Peyer's patch (tissue), 4 donors: ENCODE results near the gene CIB1. TPM values are rescaled to one million over a fixed set of nuclear protein-coding genes. Genes with fewer than 3 reads are reported as not detected.

Experiments used
- DNase-seq, 3 donors: peaks; one replicate each; pipeline ENCODE4 v3.0.0-alpha.2; 2017 to 2019
- H3K27ac ChIP-seq, 4 donors: fragments of 200-600 bp; sonication (generic); one replicate each; pipeline ENCODE4 v1.5.1; 2016 to 2019
- H3K27me3 ChIP-seq, 2 donors: fragments of 200-600 bp; sonication (generic); one replicate each; pipeline ENCODE4 v1.5.1; 2019
- H3K36me3 ChIP-seq, 3 donors: fragments of 200-600 bp; sonication (generic); one replicate each; pipeline ENCODE4 v1.5.1; 2016 to 2019
- H3K4me1 ChIP-seq, 4 donors: fragments of 200-600 bp; sonication (generic); one replicate each; pipeline ENCODE4 v1.5.1; 2016 to 2019
- H3K4me3 ChIP-seq, 4 donors: fragments of 200-600 bp; sonication (generic); 1 replicate in 3 of 4; 2 replicates in 1 of 4; pipeline ENCODE4 v1.5.1; 2016 to 2019; ENCODE audit warnings: mild to moderate bottlenecking in 1 of 4
- H3K9me3 ChIP-seq, 4 donors: fragments of 200-600 bp; sonication (generic); one replicate each; pipeline ENCODE4 v1.5.1; 2016 to 2019; ENCODE audit warnings: mild to moderate bottlenecking in 1 of 4
- CTCF ChIP-seq, 6 experiments: fragments of 450-650 bp in 4 of 6; fragments of 200-600 bp in 2 of 6; sonication (generic) in 1 of 6; IDR thresholded peaks; one replicate each; pipeline ENCODE4 v1.5.1; 2017 to 2019; ENCODE audit warnings: antibody characterized with exemption in 6 of 6, mild to moderate bottlenecking in 3 of 6, moderate library complexity in 1 of 6
- POLR2A ChIP-seq, 2 donors: fragments of 450-650 bp; IDR thresholded peaks; one replicate each; pipeline ENCODE4 v1.5.1; 2017; ENCODE audit warnings: antibody characterized with exemption in 2 of 2, mild to moderate bottlenecking in 2 of 2, moderate library complexity in 2 of 2
- total RNA-seq, 4 donors: library from RNA; depleted of rRNA; stranded (reverse); fragments of >200 nt; gene quantifications; one replicate each; pipeline ENCODE4 v1.1.0, GENCODE V29; 2016

The CIB1 gene
- total RNA-seq, 4 donors from 2014 or later, result 71.0 to 166 (median 130) TPM

DNA sequence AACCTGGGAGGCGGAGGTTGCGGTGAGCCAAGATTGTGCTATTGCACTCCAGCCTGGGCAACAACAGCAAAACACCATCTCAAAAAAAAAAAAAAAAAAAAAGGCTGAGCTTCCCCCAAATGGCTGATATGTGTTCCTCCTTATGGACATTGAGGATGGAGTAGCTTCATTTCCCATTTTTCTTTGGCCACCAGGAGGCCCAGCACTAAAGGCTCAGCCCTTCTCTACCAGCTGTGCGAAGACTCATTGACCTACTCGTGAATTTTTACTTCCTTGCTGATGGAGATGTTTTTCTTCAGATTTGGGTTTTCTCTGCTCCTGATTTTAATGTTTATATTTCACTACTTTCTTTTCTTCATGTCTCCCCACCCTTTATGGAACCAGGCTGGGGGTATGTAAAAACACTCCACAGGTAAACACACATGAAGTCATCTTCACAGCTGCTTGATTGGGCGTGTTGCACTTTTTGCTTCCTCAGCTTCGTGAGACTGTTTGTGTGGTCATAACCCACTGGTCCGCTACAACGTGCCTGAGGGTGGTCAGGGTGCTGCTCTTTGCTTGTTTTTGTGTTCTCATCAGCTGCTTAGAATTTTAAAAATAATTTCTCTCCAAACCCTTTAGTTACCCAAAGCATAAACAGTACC, 19.1 kb downstream of the CIB1 start:
- Histone ChIP-seq H3K27ac (peak overlapping the region; percentile 78 to 99 (median 90)), H3K36me3 (peaks cover 0 to 26% (median 0%) of the 10 kb centered on the region in 3 donors), H3K4me1 (peaks cover 13 to 54% (median 23%) of the 10 kb centered on the region in 4 donors), H3K9me3 (no peaks in the 10 kb centered on the region), H3K4me3 (no peak overlapping the region), H3K27me3 (no peaks in the 10 kb centered on the region)
- peak in 2 of 3 donors; percentile 70 to 73 for DNase-seq
- TF ChIP-seq POLR2A (IDR thresholded peaks at IDR 0.05), result no peak
- peak in 4 of 6 experiments; percentile 16 to 45 (median 40) for TF ChIP-seq CTCF (IDR thresholded peaks at IDR 0.05)

DNA sequence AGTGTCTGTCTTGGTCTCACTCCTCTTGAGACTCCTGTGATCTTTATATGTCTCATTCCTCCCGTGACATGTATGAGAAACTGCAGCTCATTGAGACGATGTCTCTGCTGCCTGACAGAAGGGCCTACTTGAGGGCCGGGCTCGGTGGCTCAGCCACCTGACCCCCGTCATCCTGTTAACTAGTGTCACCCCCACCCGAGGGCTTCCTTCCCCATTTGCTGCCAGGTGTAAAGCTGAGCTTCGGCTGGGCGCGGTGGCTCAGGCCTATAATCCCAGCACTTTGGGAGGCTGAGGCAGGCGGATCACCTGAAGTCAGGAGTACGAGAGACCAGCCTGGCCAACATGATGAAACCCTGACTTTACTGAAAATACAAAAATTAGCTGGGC, 19.9 kb downstream of the CIB1 start:
- H3K27me3 ChIP-seq, result no peaks in the 10 kb centered on the region
- peak in 2 of 3 donors; percentile 89 for DNase-seq
- peak overlapping the region; percentile 78 to 99 (median 90) for H3K27ac ChIP-seq
- TF ChIP-seq POLR2A (IDR thresholded peaks at IDR 0.05), result no peak
- TF ChIP-seq CTCF (IDR thresholded peaks at IDR 0.05), result no peak
- no peak overlapping the region for H3K4me3 ChIP-seq
- H3K9me3 ChIP-seq, result no peaks in the 10 kb centered on the region
- H3K4me1 ChIP-seq, result peaks cover 13 to 60% (median 23%) of the 10 kb centered on the region in 4 donors
- H3K36me3 ChIP-seq, result peaks cover 0 to 34% (median 0%) of the 10 kb centered on the region in 3 donors

GRCh38 chr15:90213122-90213817, 20.5 kb downstream of the CIB1 start:
- Histone ChIP-seq H3K27ac (peak overlapping the region; percentile 78 to 99 (median 90)), H3K27me3 (no peaks in the 10 kb centered on the region), H3K36me3 (peaks cover 0 to 31% (median 0%) of the 10 kb centered on the region in 3 donors), H3K4me3 (no peak overlapping the region), H3K4me1 (peaks cover 13 to 60% (median 23%) of the 10 kb centered on the region in 4 donors), H3K9me3 (no peaks in the 10 kb centered on the region)
- TF ChIP-seq CTCF (IDR thresholded peaks at IDR 0.05) (no peak), POLR2A (IDR thresholded peaks at IDR 0.05) (peak in 1 of 2 donors; percentile 48)
- DNase-seq, result peak in 2 of 3 donors; percentile 74 to 76

DNA sequence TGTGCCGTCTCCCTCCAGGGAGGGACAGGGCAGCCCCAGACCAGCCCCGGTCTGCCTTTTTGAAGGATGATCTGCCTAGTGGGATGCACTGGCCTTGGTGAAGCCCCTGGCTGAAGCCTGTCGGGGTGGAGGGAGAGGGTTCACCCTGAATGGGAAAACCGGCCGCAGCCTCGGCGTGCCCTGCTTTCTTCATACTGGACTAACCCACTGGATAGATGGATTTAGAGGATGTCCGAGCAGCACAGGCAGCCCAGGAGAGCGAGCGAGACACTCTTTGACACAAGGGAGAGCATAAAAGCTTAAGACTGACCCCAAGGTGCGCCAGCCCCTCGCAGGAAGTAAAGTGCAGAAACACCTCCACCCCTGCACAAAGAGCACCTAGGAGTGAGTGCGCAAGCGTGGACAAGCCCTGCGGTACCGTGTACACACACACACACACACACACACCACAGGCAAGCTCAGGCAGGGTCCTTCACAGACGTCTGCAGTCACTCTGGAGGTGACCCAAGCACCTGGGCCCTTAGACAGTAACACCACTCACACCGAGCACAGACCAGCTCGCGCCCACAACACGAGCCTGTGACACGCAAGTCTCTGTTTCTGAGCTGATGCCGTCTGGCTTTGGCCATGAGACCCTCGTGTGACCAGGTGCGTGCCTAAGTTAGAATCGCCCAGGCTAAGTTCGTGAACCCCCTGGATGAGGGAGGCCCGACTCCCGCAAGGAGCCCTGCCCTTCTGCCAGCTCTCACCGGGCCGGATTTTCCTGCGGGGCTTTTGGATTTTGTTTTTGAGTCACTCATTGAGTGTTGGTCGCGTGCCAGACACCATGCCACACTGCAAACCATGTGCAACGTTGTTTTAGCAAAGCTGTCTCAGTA, 21.3 kb downstream of the CIB1 start:
- no peaks in the 10 kb centered on the region for H3K27me3 ChIP-seq
- peak overlapping the region; percentile 78 to 99 (median 90) for H3K27ac ChIP-seq
- no peaks in the 10 kb centered on the region for H3K9me3 ChIP-seq
- no peak for TF ChIP-seq POLR2A (IDR thresholded peaks at IDR 0.05)
- no peak for DNase-seq
- H3K4me3 ChIP-seq, result peak overlapping the region in 1 of 4 donors; percentile 20
- H3K36me3 ChIP-seq, result peaks cover 0 to 26% (median 0%) of the 10 kb centered on the region in 3 donors
- H3K4me1 ChIP-seq, result peaks cover 13 to 60% (median 22%) of the 10 kb centered on the region in 4 donors

DNA sequence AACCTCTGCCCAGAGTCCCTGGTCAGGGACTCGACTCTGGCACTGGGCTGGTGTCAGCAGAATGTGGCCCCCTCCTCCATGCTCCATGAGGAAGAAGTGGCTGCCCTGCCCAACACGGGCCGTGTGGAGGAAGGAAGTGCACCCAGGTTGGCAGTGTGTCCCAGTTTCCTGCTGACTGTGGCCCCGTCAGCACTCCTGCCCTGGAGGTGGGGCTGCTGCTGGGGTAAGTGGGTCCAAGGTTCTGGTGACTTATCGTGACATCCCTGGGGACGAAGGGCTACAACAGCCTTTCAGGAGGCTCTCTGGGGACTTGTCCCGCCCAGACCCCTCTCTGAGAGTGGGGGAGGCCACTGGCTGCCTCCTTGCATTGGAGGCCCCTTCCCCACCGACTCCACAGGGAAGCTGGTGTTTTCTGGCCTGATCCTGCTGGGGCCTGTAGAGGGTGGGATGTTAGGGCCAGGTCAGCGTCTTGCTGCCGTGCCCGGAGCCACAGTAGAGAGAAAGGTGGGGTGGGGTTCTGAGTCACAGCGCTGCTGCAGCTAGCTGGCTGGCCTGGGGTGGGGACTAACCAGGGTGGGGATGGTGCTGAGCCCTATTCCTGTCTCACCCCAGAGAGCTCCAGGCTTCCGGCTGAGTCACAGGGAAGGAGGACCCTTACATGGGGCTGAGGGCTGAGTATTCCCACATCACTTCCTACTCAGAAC, 22.1 kb downstream of the CIB1 start:
- TF ChIP-seq CTCF (IDR thresholded peaks at IDR 0.05) (no peak), POLR2A (IDR thresholded peaks at IDR 0.05) (peak; percentile 44 to 77)
- peak; percentile 52 to 91 (median 90) for DNase-seq
- Histone ChIP-seq H3K27me3 (no peaks in the 10 kb centered on the region), H3K4me1 (peaks cover 13 to 60% (median 20%) of the 10 kb centered on the region in 4 donors), H3K36me3 (peaks cover 0 to 28% (median 0%) of the 10 kb centered on the region in 3 donors), H3K9me3 (no peaks in the 10 kb centered on the region), H3K4me3 (peak overlapping the region in 2 of 4 donors; percentile 20 to 45), H3K27ac (peak overlapping the region; percentile 78 to 99 (median 90))
